WTC11 (cell line): ENCODE data around the gene RPTOR. TPM values are rescaled to one million over a fixed set of nuclear protein-coding genes. Genes with fewer than 3 reads are reported as not detected.

ENCODE experiments used
- ATAC-seq: fragments of 200-7000 bp; cut with Tn5 transposase; 2 replicates; pipeline ENCODE4 v1.10.0; 2021; ENCODE audit warnings: mild to moderate bottlenecking, moderate library complexity
- CTCF ChIA-PET: fragments of 300-600 bp; sonication (Branson Sonifier 250); formaldehyde crosslinking; loops from one replicate; lab custom pipeline; 2021; ENCODE audit warnings: antibody characterized with exemption; lab: Charles Lee
- POLR2A ChIA-PET: fragments of 350-600 bp; sonication (Branson Sonifier 250); formaldehyde crosslinking; loops from one replicate; lab custom pipeline; 2021; ENCODE audit warnings: antibody characterized with exemption; lab: Charles Lee
- DNase-seq: peaks from one replicate; pipeline ENCODE4 v3.0.0; 2021; ENCODE audit warnings: low spot score
- H3K27ac Mint-ChIP-seq: 2 replicates; pipeline ENCODE4 v1.8.0; 2021; ENCODE audit warnings: mixed read lengths
- H3K27me3 Mint-ChIP-seq: 2 replicates; pipeline ENCODE4 v1.8.0; 2021; ENCODE audit warnings: low read depth, mild to moderate bottlenecking, moderate library complexity, mixed read lengths
- H3K36me3 Mint-ChIP-seq: 2 replicates; pipeline ENCODE4 v1.8.0; 2021; ENCODE audit warnings: mixed read lengths
- H3K4me1 Mint-ChIP-seq: 2 replicates; pipeline ENCODE4 v1.8.0; 2022; ENCODE audit warnings: mixed read lengths
- H3K4me3 Mint-ChIP-seq: 2 replicates; pipeline ENCODE4 v1.8.0; 2021; ENCODE audit warnings: mild to moderate bottlenecking, moderate library complexity, mixed read lengths
- H3K9me3 Mint-ChIP-seq: 2 replicates; pipeline ENCODE4 v1.8.0; 2021; ENCODE audit warnings: mixed read lengths
- AR ChIP-seq: fragments of 250-450 bp; sonication (Bioruptor Pico); IDR thresholded peaks from 2 replicates; pipeline ENCODE4 v1.9.0; 2021; ENCODE audit warnings: mild to moderate bottlenecking
- CBFB ChIP-seq: sonication (generic); formaldehyde crosslinking; IDR thresholded peaks from 2 replicates; pipeline ENCODE4 v1.8.1; 2022; ENCODE audit warnings: mild to moderate bottlenecking, low read depth, missing genetic modification reagents
- CDX4 ChIP-seq: fragments of 250-450 bp; sonication (Bioruptor Pico); IDR thresholded peaks from 2 replicates; pipeline ENCODE4 v1.9.0; 2021; ENCODE audit warnings: moderate library complexity, mild to moderate bottlenecking, inconsistent platforms, borderline replicate concordance
- CREM ChIP-seq: sonication (generic); formaldehyde crosslinking; IDR thresholded peaks from 2 replicates; pipeline ENCODE4 v1.8.1; 2022; ENCODE audit warnings: mild to moderate bottlenecking, missing genetic modification reagents, moderate library complexity
- MYBL2 ChIP-seq: sonication (generic); formaldehyde crosslinking; IDR thresholded peaks from 2 replicates; pipeline ENCODE4 v1.8.1; 2023; ENCODE audit warnings: mild to moderate bottlenecking, moderate library complexity, missing genetic modification reagents
- NFYB ChIP-seq: sonication (generic); formaldehyde crosslinking; conservative IDR thresholded peaks from 2 replicates; pipeline ENCODE4 v1.8.0; 2022; ENCODE audit warnings: low read depth, missing genetic modification reagents
- NR1H2 ChIP-seq: sonication (generic); formaldehyde crosslinking; IDR thresholded peaks from 2 replicates; pipeline ENCODE4 v1.9.0; 2021; ENCODE audit warnings: mild to moderate bottlenecking, moderate library complexity, missing genetic modification reagents
- NR3C1 ChIP-seq: sonication (generic); formaldehyde crosslinking; conservative IDR thresholded peaks from 2 replicates; pipeline ENCODE4 v1.8.1; 2023; ENCODE audit warnings: low read depth, mild to moderate bottlenecking, missing genetic modification reagents
- ZNF219 ChIP-seq: sonication (generic); formaldehyde crosslinking; IDR thresholded peaks from 2 replicates; pipeline ENCODE4 v1.8.0; 2023; ENCODE audit warnings: missing genetic modification reagents, mild to moderate bottlenecking, borderline replicate concordance
- ZNF232 ChIP-seq: sonication (generic); formaldehyde crosslinking; IDR thresholded peaks from 2 replicates; pipeline ENCODE4 v1.8.0; 2022; ENCODE audit warnings: mild to moderate bottlenecking, missing genetic modification reagents
- ZNF281 ChIP-seq: sonication (generic); formaldehyde crosslinking; IDR thresholded peaks from 2 replicates; pipeline ENCODE4 v1.8.0; 2023; ENCODE audit warnings: mild to moderate bottlenecking, missing genetic modification reagents
- ZNF423 ChIP-seq: fragments of 250-450 bp; sonication (Bioruptor Pico); IDR thresholded peaks from 2 replicates; pipeline ENCODE4 v2.1.2; 2022; ENCODE audit warnings: mild to moderate bottlenecking, moderate library complexity
- ZNF671 ChIP-seq: fragments of 250-450 bp; sonication (Bioruptor Pico); IDR thresholded peaks from 2 replicates; pipeline ENCODE4 v1.8.0; 2021; ENCODE audit warnings: mild to moderate bottlenecking
- total RNA-seq: library from RNA; stranded (reverse); gene quantifications from 3 replicates; pipeline ENCODE4 v1.2.3, GENCODE V29; 2021
- TF ChIP-seq, protein P1 (sequence below): fragments of 250-450 bp; sonication (Bioruptor Pico); IDR thresholded peaks from 2 replicates; pipeline ENCODE4 v2.1.2; 2022; ENCODE audit warnings: mild to moderate bottlenecking, moderate library complexity
- TF ChIP-seq, protein P2 (sequence below): sonication (generic); formaldehyde crosslinking; IDR thresholded peaks from 2 replicates; pipeline ENCODE4 v1.8.1; 2022; ENCODE audit warnings: low read depth, mild to moderate bottlenecking, moderate library complexity, missing genetic modification reagents, borderline replicate concordance
- TF ChIP-seq, protein P3 (sequence below): sonication (generic); formaldehyde crosslinking; IDR thresholded peaks from 2 replicates; pipeline ENCODE4 v1.8.0; 2022; ENCODE audit warnings: mild to moderate bottlenecking, missing genetic modification reagents

The RPTOR gene
- total RNA-seq, 1 experiment from 2014 or later = 41.0 TPM

- TF ChIP-seq AR (CRISPR knock-in tag) (no peak), ZNF281 (CRISPR knock-in tag) (no peak), CBFB (no peak)
- TF ChIP-seq, protein P1, sequence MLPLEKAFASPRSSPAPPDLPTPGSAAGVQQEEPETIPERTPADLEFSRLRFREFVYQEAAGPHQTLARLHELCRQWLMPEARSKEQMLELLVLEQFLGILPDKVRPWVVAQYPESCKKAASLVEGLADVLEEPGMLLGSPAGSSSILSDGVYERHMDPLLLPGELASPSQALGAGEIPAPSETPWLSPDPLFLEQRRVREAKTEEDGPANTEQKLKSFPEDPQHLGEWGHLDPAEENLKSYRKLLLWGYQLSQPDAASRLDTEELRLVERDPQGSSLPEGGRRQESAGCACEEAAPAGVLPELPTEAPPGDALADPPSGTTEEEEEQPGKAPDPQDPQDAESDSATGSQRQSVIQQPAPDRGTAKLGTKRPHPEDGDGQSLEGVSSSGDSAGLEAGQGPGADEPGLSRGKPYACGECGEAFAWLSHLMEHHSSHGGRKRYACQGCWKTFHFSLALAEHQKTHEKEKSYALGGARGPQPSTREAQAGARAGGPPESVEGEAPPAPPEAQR = no peak
Measured at GRCh38 chr17:80546267-80546666, 1.6 kb downstream of the RPTOR start (continued).

- Mint-ChIP-seq H3K36me3 (no peaks in the 10 kb centered on the region), H3K4me3 (no peak overlapping the region), H3K27me3 (no peaks in the 10 kb centered on the region), H3K27ac (no peak overlapping the region), H3K9me3 (no peaks in the 10 kb centered on the region), H3K4me1 (no peaks in the 10 kb centered on the region)
- CTCF ChIA-PET = no interaction called here
- DNase-seq (no peak), ATAC-seq (no peak)
- POLR2A ChIA-PET = interaction anchor here (0.6 kb wide), 1 partner anchor 30 kb away, joined by 6 read pairs; no protein-coding TSS in a partner anchor
- TF ChIP-seq, protein P2, sequence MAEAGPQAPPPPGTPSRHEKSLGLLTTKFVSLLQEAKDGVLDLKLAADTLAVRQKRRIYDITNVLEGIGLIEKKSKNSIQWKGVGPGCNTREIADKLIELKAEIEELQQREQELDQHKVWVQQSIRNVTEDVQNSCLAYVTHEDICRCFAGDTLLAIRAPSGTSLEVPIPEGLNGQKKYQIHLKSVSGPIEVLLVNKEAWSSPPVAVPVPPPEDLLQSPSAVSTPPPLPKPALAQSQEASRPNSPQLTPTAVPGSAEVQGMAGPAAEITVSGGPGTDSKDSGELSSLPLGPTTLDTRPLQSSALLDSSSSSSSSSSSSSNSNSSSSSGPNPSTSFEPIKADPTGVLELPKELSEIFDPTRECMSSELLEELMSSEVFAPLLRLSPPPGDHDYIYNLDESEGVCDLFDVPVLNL (CRISPR knock-in tag) = no peak
- TF ChIP-seq ZNF423 (no peak), ZNF219 (CRISPR knock-in tag) (no peak), NFYB (CRISPR knock-in tag) (no peak), ZNF671 (CRISPR knock-in tag) (no peak), CREM (no peak), NR1H2 (CRISPR knock-in tag) (no peak), NR3C1 (no peak), CDX4 (CRISPR knock-in tag) (no peak), MYBL2 (no peak), ZNF232 (CRISPR knock-in tag) (no peak)
- TF ChIP-seq, protein P1 = no peak
- TF ChIP-seq, protein P3, sequence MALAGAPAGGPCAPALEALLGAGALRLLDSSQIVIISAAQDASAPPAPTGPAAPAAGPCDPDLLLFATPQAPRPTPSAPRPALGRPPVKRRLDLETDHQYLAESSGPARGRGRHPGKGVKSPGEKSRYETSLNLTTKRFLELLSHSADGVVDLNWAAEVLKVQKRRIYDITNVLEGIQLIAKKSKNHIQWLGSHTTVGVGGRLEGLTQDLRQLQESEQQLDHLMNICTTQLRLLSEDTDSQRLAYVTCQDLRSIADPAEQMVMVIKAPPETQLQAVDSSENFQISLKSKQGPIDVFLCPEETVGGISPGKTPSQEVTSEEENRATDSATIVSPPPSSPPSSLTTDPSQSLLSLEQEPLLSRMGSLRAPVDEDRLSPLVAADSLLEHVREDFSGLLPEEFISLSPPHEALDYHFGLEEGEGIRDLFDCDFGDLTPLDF (CRISPR knock-in tag) = no peak
Measured at GRCh38 chr17:80552523-80552922, 7.9 kb downstream of the RPTOR start.
